Measurements from ENCODE around the gene TTC9B.

- no peak for TF ChIP-seq CTCF (IDR thresholded peaks at IDR 0.05; ENCODE audit: low read depth, low read length, missing input control)
- TF ChIP-seq YY1 (IDR thresholded peaks at IDR 0.05), result no peak
- no peak for TF ChIP-seq HNF4A (conservative IDR thresholded peaks at IDR 0.05)
- no peak for TF ChIP-seq MAX (IDR thresholded peaks at IDR 0.05)
- TF ChIP-seq EGR1 (IDR thresholded peaks at IDR 0.05; ENCODE audit: low read depth in 2 of 2), result no peak
- no peak for TF ChIP-seq RAD21 (IDR thresholded peaks at IDR 0.05)
- no peak for TF ChIP-seq RXRA (IDR thresholded peaks at IDR 0.05)
- no peak for TF ChIP-seq TAF1 (conservative IDR thresholded peaks at IDR 0.05)
- no peak for TF ChIP-seq ATF3 (IDR thresholded peaks at IDR 0.05)
- TF ChIP-seq SP1 (IDR thresholded peaks at IDR 0.05), result no peak
Observed at GRCh38 chr19:40193587-40193849, 24.7 kb downstream of the TTC9B start.

Data from liver (tissue), 3 donors.